GM19035 (cell line): ENCODE results near the gene LYRM4.
A peak's percentile ranks its signal among the peaks of the same experiment; 100 is the strongest.
"Not testable (repeated sequence)": the region's sequence is repeated elsewhere in the genome, so short reads cannot be mapped to it uniquely, and the experiment has no call there.

Experiments
- ATAC-seq: cut with Tn5 transposase; IDR thresholded peaks from one replicate; pipeline ENCODE4 v1.9.1; 2021; ENCODE audit not compliant: unreplicated experiment

LYRM4 gene

DNA sequence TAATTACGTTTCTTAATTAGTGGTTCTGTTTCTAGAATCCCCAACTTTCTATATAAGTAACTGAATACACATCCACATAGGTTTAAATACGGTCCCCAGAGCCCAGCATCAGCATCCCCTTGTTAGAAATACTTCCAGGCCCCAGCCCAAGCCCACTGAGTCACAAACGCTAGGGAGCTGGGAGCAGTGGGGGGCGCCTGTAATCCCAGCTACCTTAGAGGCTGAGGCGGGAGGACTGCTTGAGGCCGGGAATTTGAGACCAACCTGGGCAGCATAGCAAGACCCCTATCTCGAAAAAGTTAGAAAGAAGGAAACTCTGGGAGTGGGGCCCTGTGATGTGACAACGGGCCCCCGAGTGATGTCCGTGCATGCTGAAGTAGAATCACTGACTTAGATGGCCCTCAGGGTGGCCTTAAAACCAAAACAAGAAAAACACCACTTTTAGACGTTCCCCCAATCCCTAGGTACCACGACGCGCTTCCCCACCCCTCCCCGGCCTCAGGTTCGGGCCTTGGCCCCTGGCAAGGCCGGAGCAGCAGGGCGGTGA, 176.9 kb downstream of the LYRM4 start:
- ATAC-seq: peak; percentile 19

DNA sequence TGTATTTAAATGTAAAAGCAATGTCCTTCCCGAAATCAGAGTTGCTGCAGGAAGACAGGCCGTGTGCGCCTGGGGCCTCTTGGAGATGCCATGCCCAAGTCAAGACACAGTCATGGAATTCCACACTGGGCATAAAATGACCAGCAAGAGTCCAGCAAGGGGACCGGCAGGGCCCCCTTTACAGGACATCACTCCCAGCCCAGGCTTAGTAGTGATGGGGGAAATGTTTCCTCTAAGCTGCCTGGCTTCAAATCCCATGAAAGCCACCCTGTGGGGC, 177.5 kb downstream of the LYRM4 start:
- no peak for ATAC-seq

DNA sequence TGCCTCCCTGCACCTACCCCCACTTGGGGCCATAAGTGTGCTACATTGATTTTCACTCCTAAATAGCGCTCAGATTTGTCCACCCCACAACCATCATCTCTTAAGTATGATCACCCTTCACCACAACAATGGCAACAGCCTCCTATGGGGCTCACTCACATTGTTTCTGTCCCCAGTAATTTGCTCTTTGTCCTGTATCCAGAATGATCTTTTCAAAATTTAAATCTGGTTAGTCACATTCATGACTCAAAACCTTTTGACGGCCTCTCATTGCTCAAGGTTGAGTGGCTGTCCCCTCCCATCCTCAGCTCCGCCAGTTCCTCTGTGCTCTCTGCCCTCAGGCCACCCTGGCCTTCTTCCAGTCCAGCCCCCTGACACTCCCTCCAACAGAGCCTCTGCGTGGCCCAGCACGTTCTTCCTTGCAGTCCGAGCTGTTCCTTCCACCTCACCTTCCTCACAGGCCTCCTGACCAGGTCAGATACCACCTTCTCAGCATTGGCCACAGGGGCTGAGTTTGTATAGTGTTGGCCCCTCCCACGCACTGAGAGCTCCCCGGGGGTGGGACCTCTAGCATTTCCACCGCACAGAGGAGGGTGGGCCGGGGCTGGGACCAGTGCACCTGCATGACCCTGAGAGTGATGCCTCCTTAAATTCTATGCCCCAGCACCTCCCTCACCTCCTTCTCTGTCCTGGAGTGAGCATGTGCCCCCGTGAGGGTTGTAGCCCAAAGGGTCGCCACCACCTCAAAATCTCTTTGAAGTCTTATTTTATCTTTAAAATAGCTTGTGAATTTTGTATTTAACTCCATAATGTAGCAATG, 178.1 kb downstream of the LYRM4 start:
- ATAC-seq: no peak

DNA sequence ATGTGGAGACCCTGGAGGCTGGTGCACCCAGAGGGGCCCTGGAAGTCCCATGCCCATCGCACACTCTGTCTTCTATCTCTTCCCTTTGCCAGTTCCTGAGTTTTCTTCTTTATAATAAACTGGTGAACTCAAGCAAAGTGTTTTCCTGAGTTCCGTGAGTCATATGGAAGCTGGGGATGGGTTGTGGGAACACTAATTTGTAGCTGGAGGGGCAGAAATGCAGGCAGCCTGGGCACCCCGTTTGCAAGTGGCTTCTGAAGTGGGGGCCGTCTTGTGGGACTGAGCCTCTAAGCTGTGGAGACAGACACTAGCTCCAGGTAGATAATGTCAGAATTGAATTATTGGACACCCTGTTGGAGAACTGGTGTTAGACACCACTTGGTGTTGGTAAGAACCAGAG, 178.8 kb downstream of the LYRM4 start:
- ATAC-seq: no peak

DNA sequence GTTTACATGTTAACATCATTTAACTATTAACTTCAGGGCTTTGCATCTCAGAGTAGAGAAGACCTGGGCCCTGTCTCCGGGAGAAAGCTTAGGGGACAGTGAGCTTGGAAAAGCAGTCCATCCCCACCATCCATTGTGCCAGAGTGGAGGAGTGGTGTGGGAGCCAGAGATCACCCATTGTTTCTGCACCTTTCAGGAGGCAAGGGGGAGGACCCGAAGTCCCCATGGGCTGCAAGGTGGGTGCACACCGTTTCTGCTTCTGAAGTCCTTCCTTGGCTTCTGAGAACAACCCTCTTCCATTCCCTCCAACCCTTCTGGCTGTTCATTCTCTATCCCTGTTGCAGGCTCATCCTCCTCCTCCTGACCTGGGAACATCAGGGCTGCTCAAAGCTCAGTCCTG, 179.6 kb downstream of the LYRM4 start:
- no peak for ATAC-seq

- no peak for ATAC-seq
These were observed 180.2 kb downstream of the LYRM4 start for GRCh38 chr6:5080574-5080973.

GRCh38 chr6:5079692-5080091, 181.1 kb downstream of the LYRM4 start:
- no peak for ATAC-seq

DNA sequence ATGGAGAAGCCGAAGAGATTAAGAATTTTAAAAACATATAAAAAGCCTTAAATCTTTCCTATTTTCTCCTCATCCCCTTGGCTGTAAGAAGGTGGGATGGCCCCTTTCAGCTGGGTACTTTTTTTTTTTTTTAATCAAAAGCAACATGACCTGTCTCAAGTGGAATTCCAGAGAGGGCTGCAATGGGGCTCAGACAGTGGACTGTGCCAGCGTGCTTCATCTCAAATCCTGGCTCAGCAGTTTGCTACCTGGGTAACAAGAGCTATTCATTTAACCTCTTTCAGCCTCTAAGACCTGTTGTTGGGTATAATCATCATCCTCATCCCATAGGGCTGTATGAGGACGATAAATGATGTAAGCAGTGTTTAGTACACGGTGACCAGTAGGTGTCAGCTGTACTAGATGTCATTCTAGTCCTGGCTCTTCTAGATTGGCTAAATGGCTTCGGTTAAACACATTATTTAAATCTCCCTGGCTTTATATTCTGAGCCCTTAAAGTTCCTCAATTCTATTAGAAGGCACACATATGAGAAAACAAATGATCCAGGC, 182.6 kb downstream of the LYRM4 start:
- ATAC-seq: no peak

- no peak for ATAC-seq
These were observed 183.8 kb downstream of the LYRM4 start for GRCh38 chr6:5076931-5077330.

GRCh38 chr6:5073992-5074391, 186.8 kb downstream of the LYRM4 start:
- ATAC-seq: no peak

- peak; percentile 62 for ATAC-seq
These were observed 188.3 kb downstream of the LYRM4 start for GRCh38 chr6:5072440-5072839.

DNA sequence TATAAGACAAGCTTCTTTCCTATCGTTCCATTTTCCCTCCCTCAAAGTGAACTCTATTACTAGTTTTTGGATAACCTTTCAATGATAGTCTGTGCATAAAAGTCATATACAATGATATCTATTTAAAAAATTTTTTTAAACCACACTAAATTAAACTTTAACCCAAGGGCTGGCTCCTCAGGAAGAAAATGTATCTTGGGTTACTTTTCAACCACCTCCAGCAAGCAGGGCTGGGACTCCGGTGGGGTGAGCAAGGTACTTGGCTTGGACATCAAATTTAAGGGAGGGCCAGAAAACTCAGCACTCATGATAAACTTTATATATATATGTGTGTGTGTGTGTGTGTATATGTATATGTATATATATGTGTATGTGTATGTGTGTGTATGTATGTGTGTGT, 189.5 kb downstream of the LYRM4 start:
- no peak for ATAC-seq

- no peak for ATAC-seq
These were observed 192.5 kb downstream of the LYRM4 start for GRCh38 chr6:5068153-5068751.

GRCh38 chr6:5067305-5067704, 193.4 kb downstream of the LYRM4 start:
- ATAC-seq: no peak

- no peak for ATAC-seq
These were observed 194.2 kb downstream of the LYRM4 start for GRCh38 chr6:5066456-5067093.

DNA sequence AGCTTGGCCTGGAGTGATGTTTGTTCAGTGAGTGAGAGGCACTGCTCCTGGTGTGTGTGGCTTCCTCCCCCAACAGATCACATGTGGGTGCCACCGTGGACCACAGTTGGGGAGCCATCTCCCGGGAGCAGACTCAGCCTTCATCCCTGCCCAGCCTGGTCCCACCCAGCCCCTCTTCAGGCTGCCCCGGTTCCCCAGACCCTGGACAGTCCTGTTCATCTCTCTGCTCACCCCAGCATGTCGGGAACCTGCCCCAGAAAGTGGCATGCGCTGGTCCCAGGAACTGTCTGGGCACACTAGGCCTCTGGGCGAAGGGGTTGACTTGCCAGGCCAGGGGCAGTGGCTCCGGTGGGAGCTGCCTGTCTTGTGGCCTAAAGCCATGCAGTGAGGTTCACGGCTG, 197.1 kb downstream of the LYRM4 start:
- no peak for ATAC-seq

GRCh38 chr6:5061152-5061551, 199.6 kb downstream of the LYRM4 start:
- ATAC-seq: no peak

- not testable (repeated sequence) for ATAC-seq
These were observed 200.3 kb downstream of the LYRM4 start for GRCh38 chr6:5060439-5060838.

GRCh38 chr6:5059036-5059896, 201.5 kb downstream of the LYRM4 start:
- ATAC-seq: no peak
